ENCODE measurements around the gene MARCHF3.

GRCh38 chr5:126826619-126827215, 203.6 kb downstream of the MARCHF3 start:
- TF ChIP-seq POLR2AphosphoS5 (IDR thresholded peaks at IDR 0.05; ENCODE audit: borderline replicate concordance, low read depth, low read length) = no peak
- no peak for TF ChIP-seq EZH2 (IDR thresholded peaks at IDR 0.05)
- TF ChIP-seq FOXP2 (optimal IDR thresholded peaks at IDR 0.05; ENCODE audit: control extremely low read depth, extremely low read length, insufficient read depth) = no peak

All from SK-N-MC (cell line).